Skeletal muscle tissue (tissue), 4 donors: ENCODE data around the gene THY1. TPM values are rescaled to one million over a fixed set of nuclear protein-coding genes. Genes with fewer than 3 reads are reported as not detected.
A peak's percentile ranks its signal among the peaks of the same experiment; 100 is the strongest.

Source experiments
- H3K27ac ChIP-seq: one replicate; pipeline ENCODE4 v1.7.0; 2013; ENCODE audit warnings: mild to moderate bottlenecking, low read depth, low read length, inconsistent platforms
- H3K27me3 ChIP-seq, 3 donors: one replicate each; pipeline ENCODE4 v1.7.0; 2013; ENCODE audit warnings: low read length in 3 of 3; ENCODE audit not compliant: control insufficient read depth in 3 of 3, insufficient read depth in 3 of 3
- H3K36me3 ChIP-seq, 3 donors: one replicate each; pipeline ENCODE4 v1.7.0; 2013; ENCODE audit warnings: low read length in 3 of 3; ENCODE audit not compliant: control insufficient read depth in 3 of 3, insufficient read depth in 3 of 3
- H3K4me1 ChIP-seq, 3 donors: one replicate each; pipeline ENCODE4 v1.7.0; 2013; ENCODE audit warnings: low read length in 3 of 3, mild to moderate bottlenecking in 3 of 3; ENCODE audit not compliant: control insufficient read depth in 3 of 3, insufficient read depth in 3 of 3
- H3K4me3 ChIP-seq, 3 donors: one replicate each; pipeline ENCODE4 v1.7.0; 2013; ENCODE audit warnings: low read length in 3 of 3
- H3K9ac ChIP-seq, 3 donors: one replicate each; pipeline ENCODE4 v1.7.0; 2013; ENCODE audit warnings: low read length in 3 of 3, mild to moderate bottlenecking in 3 of 3, moderate library complexity in 2 of 3, low read depth in 1 of 3
- H3K9me3 ChIP-seq, 3 donors: one replicate each; pipeline ENCODE4 v1.7.0; 2013; ENCODE audit warnings: low read length in 3 of 3; ENCODE audit not compliant: control insufficient read depth in 3 of 3
- total RNA-seq: library from RNA; depleted of rRNA; stranded (reverse); fragments of >200 nt; gene quantifications from one replicate; pipeline ENCODE4 v1.2.3, GENCODE V29; 2014
- donor health status: Osteomylitis.

THY1 gene
- total RNA-seq = 19.8 TPM

GRCh38 chr11:119422809-119423508, at the start of gene THY1:
TSS of gene THY1 (minus strand) at chr11:119423172. CDS start at chr11:119420905, 2,267 bp downstream.
- Histone ChIP-seq H3K9ac (peak within 1 kb of the TSS in 1 of 3 donors; percentile 60), H3K4me1 (peaks cover 13 to 14% (median 13%) of the 10 kb centered on the region in 3 donors), H3K27me3 (peaks cover 42 to 60% (median 50%) of the 10 kb centered on the region in 3 donors), H3K27ac (peak within 1 kb of the TSS; percentile 58), H3K9me3 (no peaks in the 10 kb centered on the region), H3K36me3 (no peaks in the 10 kb centered on the region), H3K4me3 (peak within 1 kb of the TSS; percentile 56 to 62 (median 57))

DNA sequence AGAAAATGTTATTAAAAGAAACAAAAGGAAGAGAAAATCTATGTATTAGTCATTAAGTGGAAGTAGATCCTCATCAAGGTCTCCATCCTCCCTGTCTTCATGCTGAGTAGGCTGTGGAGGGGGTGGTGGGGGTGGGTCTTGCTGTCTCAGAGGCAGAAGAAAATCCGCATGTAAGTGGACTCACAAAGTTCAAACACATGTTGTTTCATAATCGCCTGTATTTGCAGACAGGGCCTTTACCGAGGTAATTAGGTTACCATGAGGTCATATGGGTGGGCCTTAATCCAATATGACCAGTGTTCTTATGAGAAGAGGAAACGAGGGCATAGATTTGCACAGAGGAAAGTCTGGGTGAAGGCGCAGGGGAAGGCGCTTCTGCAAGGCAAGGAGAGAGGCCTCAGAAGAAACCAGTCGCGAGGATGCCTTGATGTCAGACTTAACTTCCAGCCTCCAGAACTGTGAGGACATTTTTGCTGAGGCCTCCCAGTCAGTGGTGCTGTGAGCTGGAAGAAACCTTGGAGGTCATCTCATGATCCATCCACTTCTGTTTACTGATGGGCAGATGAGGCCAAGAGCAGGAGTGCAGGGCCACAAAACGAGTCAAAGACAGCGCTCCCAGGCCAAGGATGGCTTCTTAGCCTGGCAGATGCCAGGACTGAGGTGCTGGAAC, 49.3 kb upstream of the THY1 start:
- no peak overlapping the region for H3K27ac ChIP-seq

DNA sequence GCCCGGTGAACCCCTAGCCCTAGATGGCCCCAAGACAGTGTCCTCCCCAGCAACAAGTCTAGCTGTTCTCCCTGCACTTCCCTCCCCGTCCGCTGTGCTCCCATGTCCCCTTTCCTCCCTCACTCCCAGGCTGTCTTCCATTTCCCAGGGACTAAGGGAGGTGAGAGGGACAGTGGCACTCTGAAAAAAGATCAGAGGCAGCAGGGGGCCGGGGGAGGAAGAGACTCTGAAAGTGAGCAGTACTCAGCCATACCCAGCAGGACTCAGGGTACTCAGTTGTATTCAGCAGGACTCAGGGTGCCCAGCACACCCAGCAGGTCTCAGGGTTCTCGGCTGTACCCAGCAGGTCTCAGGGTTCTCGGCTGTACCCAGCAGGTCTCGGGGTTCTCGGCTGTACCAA, 48.4 kb upstream of the THY1 start:
- H3K36me3 ChIP-seq = no peaks in the 10 kb centered on the region
- H3K9ac ChIP-seq = peak overlapping the region in 1 of 3 donors; percentile 8
- peaks cover 0 to 10% (median 6%) of the 10 kb centered on the region in 3 donors for H3K27me3 ChIP-seq
- H3K4me1 ChIP-seq = peaks cover 2 to 7% (median 4%) of the 10 kb centered on the region in 3 donors
- H3K4me3 ChIP-seq = no peak overlapping the region
- peaks cover 0 to 2% (median 0%) of the 10 kb centered on the region in 3 donors for H3K9me3 ChIP-seq
- no peak overlapping the region for H3K27ac ChIP-seq

More for the DNA sequence above, 49.3 kb upstream of the THY1 start:
- Histone ChIP-seq H3K36me3 (no peaks in the 10 kb centered on the region), H3K4me3 (no peak overlapping the region), H3K4me1 (peaks cover 2 to 7% (median 4%) of the 10 kb centered on the region in 3 donors), H3K27me3 (peaks cover 0 to 10% (median 6%) of the 10 kb centered on the region in 3 donors), H3K9ac (no peak overlapping the region), H3K9me3 (no peaks in the 10 kb centered on the region)

DNA sequence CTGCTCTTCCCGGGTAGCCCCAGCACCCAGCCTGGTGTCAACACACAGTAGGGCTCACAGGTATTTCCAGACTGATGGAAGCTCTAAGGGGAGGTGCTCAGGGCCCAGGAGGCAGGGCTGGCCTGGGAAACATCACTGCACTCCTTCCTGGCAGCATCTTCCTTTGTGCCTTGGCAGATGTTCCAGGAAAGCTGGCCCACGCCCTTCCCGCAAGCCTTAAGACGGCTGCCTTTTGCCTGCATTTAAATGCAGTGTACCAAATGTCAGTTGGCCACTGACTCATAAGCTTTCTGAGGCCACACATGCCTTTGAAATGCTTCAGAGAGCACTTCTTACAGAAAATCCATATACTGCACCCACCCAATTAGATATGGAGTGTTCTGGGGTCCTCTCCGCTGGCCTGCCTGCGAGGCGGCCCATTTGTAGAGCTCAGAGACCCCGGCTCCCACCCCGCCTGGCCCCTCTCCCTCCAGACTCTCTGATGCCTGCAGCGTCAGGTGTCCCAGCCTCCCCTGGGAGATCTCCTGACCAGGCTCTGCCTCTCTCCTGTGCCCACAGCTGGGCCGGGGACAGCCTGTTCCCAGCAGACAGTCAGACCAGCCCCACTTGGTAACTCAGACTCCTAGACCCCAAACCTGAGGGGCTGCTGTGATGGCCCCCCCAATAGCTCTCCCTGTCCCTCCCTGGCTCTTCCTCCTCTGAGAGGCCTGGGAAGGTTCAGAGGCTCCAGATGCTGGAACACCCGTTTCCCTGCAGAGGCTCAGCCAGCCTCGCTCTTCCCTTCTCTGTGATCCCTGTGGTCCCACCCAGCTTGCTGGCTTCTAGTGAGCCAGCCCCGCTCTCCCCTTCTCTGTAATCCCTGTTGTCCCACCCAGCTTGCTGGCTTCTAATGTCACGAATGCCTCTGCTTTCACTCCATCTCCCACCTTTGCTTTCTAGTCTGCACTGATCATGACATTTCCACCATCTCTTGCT, 47.6 kb upstream of the THY1 start:
- peaks cover 2 to 7% (median 4%) of the 10 kb centered on the region in 3 donors for H3K4me1 ChIP-seq
- no peaks in the 10 kb centered on the region for H3K36me3 ChIP-seq
- no peak overlapping the region for H3K4me3 ChIP-seq
- peaks cover 0 to 2% (median 0%) of the 10 kb centered on the region in 3 donors for H3K9me3 ChIP-seq
- peak overlapping the region; percentile 7 for H3K27ac ChIP-seq
- peak overlapping the region in 1 of 3 donors; percentile 8 for H3K9ac ChIP-seq
- peaks cover 0 to 10% (median 6%) of the 10 kb centered on the region in 3 donors for H3K27me3 ChIP-seq

DNA sequence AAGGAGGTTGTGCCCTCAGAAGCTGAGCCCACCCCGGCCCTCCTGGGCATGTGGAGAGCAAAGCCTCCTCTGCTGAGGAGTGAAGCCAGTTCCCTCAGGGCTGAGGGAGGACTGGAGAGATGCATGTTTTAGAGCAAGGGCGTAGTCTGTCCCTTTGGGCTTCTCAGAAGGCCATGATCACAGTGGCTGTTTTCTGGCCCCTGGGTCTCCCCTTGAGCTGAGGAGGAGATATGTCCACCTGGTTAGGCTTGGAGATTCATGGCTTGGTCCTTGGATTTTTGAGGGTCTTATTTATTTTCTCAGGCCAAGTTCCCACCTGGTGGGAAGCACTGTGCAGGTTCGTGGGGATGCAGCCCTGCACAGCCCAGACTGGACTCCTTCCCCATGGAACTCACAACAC, 46.5 kb upstream of the THY1 start:
- no peak overlapping the region for H3K4me3 ChIP-seq

GRCh38 chr11:119468511-119468910, 45.5 kb upstream of the THY1 start:
- Histone ChIP-seq H3K9me3 (peaks cover 0 to 2% (median 0%) of the 10 kb centered on the region in 3 donors), H3K36me3 (no peaks in the 10 kb centered on the region), H3K4me3 (no peak overlapping the region), H3K27me3 (peaks cover 0 to 6% (median 4%) of the 10 kb centered on the region in 3 donors), H3K4me1 (peaks cover 0 to 6% (median 4%) of the 10 kb centered on the region in 3 donors), H3K9ac (no peak overlapping the region), H3K27ac (no peak overlapping the region)

More for the DNA sequence above, 46.5 kb upstream of the THY1 start:
- peaks cover 0 to 6% (median 4%) of the 10 kb centered on the region in 3 donors for H3K4me1 ChIP-seq
- no peaks in the 10 kb centered on the region for H3K36me3 ChIP-seq
- H3K9me3 ChIP-seq = peaks cover 0 to 2% (median 0%) of the 10 kb centered on the region in 3 donors
- no peak overlapping the region for H3K9ac ChIP-seq
- H3K27me3 ChIP-seq = peaks cover 0 to 6% (median 4%) of the 10 kb centered on the region in 3 donors
- H3K27ac ChIP-seq = no peak overlapping the region

DNA sequence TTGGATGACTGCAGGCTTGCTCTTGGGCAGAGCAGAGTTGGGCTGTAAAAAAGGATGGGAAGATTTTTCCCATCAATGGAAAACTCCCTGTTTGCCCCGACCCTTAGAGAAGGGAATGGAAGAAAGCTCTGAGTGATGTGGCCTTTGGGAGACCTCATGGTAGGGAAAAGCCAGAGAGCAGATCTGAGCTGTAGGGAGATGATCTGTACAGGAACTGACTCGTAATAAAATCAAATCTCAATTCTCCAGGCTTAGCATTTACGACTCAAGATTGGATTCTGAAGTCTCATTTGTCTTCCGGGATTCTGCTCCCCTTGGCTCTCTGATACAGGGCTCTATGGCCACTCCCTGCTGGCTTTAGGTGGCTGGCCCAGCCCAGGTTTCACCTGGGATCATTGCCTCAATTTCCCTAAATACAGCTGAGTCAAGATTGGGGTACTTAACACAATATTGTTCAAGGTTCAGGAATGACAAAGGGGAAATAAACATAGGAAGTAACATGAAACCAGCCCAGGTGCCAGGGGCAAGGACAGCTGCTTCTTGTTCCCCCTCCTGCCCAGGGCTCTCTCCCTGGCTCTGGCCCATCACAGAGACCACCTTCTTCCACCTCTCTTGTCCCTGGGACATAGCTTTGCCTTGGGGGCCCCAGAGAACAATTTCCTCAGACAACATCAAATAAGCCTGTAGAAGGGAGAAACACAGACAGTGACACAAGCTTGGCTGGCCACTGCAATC, 38.4 kb upstream of the THY1 start:
- H3K9ac ChIP-seq = no peak overlapping the region
- H3K9me3 ChIP-seq = peaks cover 0 to under 1% (median 0%) of the 10 kb centered on the region in 3 donors
- peak overlapping the region; percentile 56 for H3K27ac ChIP-seq
- no peaks in the 10 kb centered on the region for H3K36me3 ChIP-seq
- no peaks in the 10 kb centered on the region for H3K27me3 ChIP-seq
- peaks cover 5 to 18% (median 5%) of the 10 kb centered on the region in 3 donors for H3K4me1 ChIP-seq
- no peak overlapping the region for H3K4me3 ChIP-seq

GRCh38 chr11:119460582-119460981, 37.6 kb upstream of the THY1 start:
- Histone ChIP-seq H3K27me3 (no peaks in the 10 kb centered on the region), H3K4me1 (peaks cover 5 to 18% (median 5%) of the 10 kb centered on the region in 3 donors), H3K9me3 (no peaks in the 10 kb centered on the region), H3K36me3 (no peaks in the 10 kb centered on the region), H3K27ac (peak overlapping the region; percentile 56), H3K9ac (no peak overlapping the region), H3K4me3 (no peak overlapping the region)

GRCh38 chr11:119460097-119460496, 37.1 kb upstream of the THY1 start:
- Histone ChIP-seq H3K9me3 (no peaks in the 10 kb centered on the region), H3K27me3 (no peaks in the 10 kb centered on the region), H3K9ac (no peak overlapping the region), H3K27ac (peak overlapping the region; percentile 49), H3K4me1 (peaks cover 5 to 18% (median 5%) of the 10 kb centered on the region in 3 donors), H3K4me3 (no peak overlapping the region), H3K36me3 (no peaks in the 10 kb centered on the region)
